Stimulated activated naive CD8-positive, alpha-beta T cell treated with anti-CD3 and anti-CD28 coated beads, Interleukin-15, Interleukin-2, amounts not matched to agents 100 ng/mL and 50 ng/mL, for 24 hours (primary cell): ENCODE measurements around the gene SPATA21.

Source experiments
- H3K27ac Mint-ChIP-seq: one replicate; pipeline ENCODE4 v1.8.0; 2021; ENCODE audit warnings: mild to moderate bottlenecking, mixed read lengths
- H3K27me3 Mint-ChIP-seq: one replicate; pipeline ENCODE4 v1.8.0; 2021; ENCODE audit warnings: mixed read lengths
- H3K36me3 Mint-ChIP-seq: one replicate; pipeline ENCODE4 v1.8.0; 2021; ENCODE audit warnings: low read depth, mixed read lengths
- H3K4me1 Mint-ChIP-seq: one replicate; pipeline ENCODE4 v1.8.0; 2021; ENCODE audit warnings: low read depth, mixed read lengths
- H3K4me3 Mint-ChIP-seq: one replicate; pipeline ENCODE4 v1.8.0; 2021; ENCODE audit warnings: mild to moderate bottlenecking, mixed read lengths
- H3K9me3 Mint-ChIP-seq: one replicate; pipeline ENCODE4 v1.8.0; 2021; ENCODE audit warnings: mixed read lengths

SPATA21 gene

GRCh38 chr1:16413191-16413590 is 24.0 kb downstream of the SPATA21 start:
- Mint-ChIP-seq H3K36me3 (no peaks in the 10 kb centered on the region), H3K27ac (no peak overlapping the region), H3K4me1 (peaks cover 3% of the 10 kb centered on the region), H3K27me3 (no peaks in the 10 kb centered on the region), H3K4me3 (no peak overlapping the region), H3K9me3 (no peaks in the 10 kb centered on the region)

- no peaks in the 10 kb centered on the region for H3K27me3 Mint-ChIP-seq
- no peaks in the 10 kb centered on the region for H3K36me3 Mint-ChIP-seq
- no peaks in the 10 kb centered on the region for H3K4me1 Mint-ChIP-seq
- no peak overlapping the region for H3K27ac Mint-ChIP-seq
- no peaks in the 10 kb centered on the region for H3K9me3 Mint-ChIP-seq
- no peak overlapping the region for H3K4me3 Mint-ChIP-seq
These were observed 26.4 kb downstream of the SPATA21 start for GRCh38 chr1:16410803-16411202.

GRCh38 chr1:16409536-16410152 is 27.6 kb downstream of the SPATA21 start:
- H3K27ac Mint-ChIP-seq: no peak overlapping the region

GRCh38 chr1:16406868-16407267 is 30.4 kb downstream of the SPATA21 start:
- no peaks in the 10 kb centered on the region for H3K36me3 Mint-ChIP-seq
- no peaks in the 10 kb centered on the region for H3K9me3 Mint-ChIP-seq
- no peaks in the 10 kb centered on the region for H3K27me3 Mint-ChIP-seq
- no peaks in the 10 kb centered on the region for H3K4me1 Mint-ChIP-seq
- no peak overlapping the region for H3K4me3 Mint-ChIP-seq
- H3K27ac Mint-ChIP-seq: no peak overlapping the region

More at GRCh38 chr1:16409536-16410152, 27.6 kb downstream of the SPATA21 start:
- H3K4me1 Mint-ChIP-seq: no peaks in the 10 kb centered on the region
- no peaks in the 10 kb centered on the region for H3K27me3 Mint-ChIP-seq
- H3K4me3 Mint-ChIP-seq: no peak overlapping the region
- no peaks in the 10 kb centered on the region for H3K36me3 Mint-ChIP-seq
- no peaks in the 10 kb centered on the region for H3K9me3 Mint-ChIP-seq

- H3K4me3 Mint-ChIP-seq: no peak overlapping the region
- no peak overlapping the region for H3K27ac Mint-ChIP-seq
- H3K9me3 Mint-ChIP-seq: no peaks in the 10 kb centered on the region
- H3K4me1 Mint-ChIP-seq: no peaks in the 10 kb centered on the region
- no peaks in the 10 kb centered on the region for H3K36me3 Mint-ChIP-seq
- no peaks in the 10 kb centered on the region for H3K27me3 Mint-ChIP-seq
These were observed 31.8 kb downstream of the SPATA21 start for GRCh38 chr1:16405441-16405840.

GRCh38 chr1:16402742-16403141 is 34.5 kb downstream of the SPATA21 start:
- H3K27me3 Mint-ChIP-seq: no peaks in the 10 kb centered on the region
- H3K36me3 Mint-ChIP-seq: peaks cover 8% of the 10 kb centered on the region
- no peak overlapping the region for H3K27ac Mint-ChIP-seq
- H3K4me3 Mint-ChIP-seq: no peak overlapping the region
- no peaks in the 10 kb centered on the region for H3K9me3 Mint-ChIP-seq
- H3K4me1 Mint-ChIP-seq: peaks cover 5% of the 10 kb centered on the region

GRCh38 chr1:16398371-16398953 is 38.8 kb downstream of the SPATA21 start:
- Mint-ChIP-seq H3K9me3 (no peaks in the 10 kb centered on the region), H3K36me3 (peaks cover 40% of the 10 kb centered on the region), H3K27me3 (no peaks in the 10 kb centered on the region), H3K27ac (peak overlapping the region; percentile 79), H3K4me1 (peaks cover 26% of the 10 kb centered on the region), H3K4me3 (no peak overlapping the region)

GRCh38 chr1:16397120-16397519 is 40.1 kb downstream of the SPATA21 start:
- Mint-ChIP-seq H3K4me3 (no peak overlapping the region), H3K4me1 (peaks cover 38% of the 10 kb centered on the region), H3K36me3 (peaks cover 50% of the 10 kb centered on the region), H3K27ac (peak overlapping the region; percentile 79), H3K9me3 (no peaks in the 10 kb centered on the region), H3K27me3 (no peaks in the 10 kb centered on the region)

GRCh38 chr1:16396591-16396990 is 40.6 kb downstream of the SPATA21 start:
- Mint-ChIP-seq H3K27me3 (no peaks in the 10 kb centered on the region), H3K36me3 (peaks cover 52% of the 10 kb centered on the region), H3K27ac (peak overlapping the region; percentile 77), H3K9me3 (no peaks in the 10 kb centered on the region), H3K4me1 (peaks cover 44% of the 10 kb centered on the region), H3K4me3 (no peak overlapping the region)

- H3K4me3 Mint-ChIP-seq: no peak overlapping the region
- no peaks in the 10 kb centered on the region for H3K9me3 Mint-ChIP-seq
- H3K36me3 Mint-ChIP-seq: peaks cover 60% of the 10 kb centered on the region
- H3K27me3 Mint-ChIP-seq: no peaks in the 10 kb centered on the region
- H3K4me1 Mint-ChIP-seq: peaks cover 60% of the 10 kb centered on the region
- no peak overlapping the region for H3K27ac Mint-ChIP-seq
These were observed 42.2 kb downstream of the SPATA21 start for GRCh38 chr1:16394977-16395376.

- Mint-ChIP-seq H3K4me1 (peaks cover 68% of the 10 kb centered on the region), H3K36me3 (peaks cover 55% of the 10 kb centered on the region), H3K4me3 (no peak overlapping the region)
These were observed 43.4 kb downstream of the SPATA21 start for GRCh38 chr1:16393570-16394521.

GRCh38 chr1:16392740-16393569 is 44.3 kb downstream of the SPATA21 start:
- H3K9me3 Mint-ChIP-seq: no peaks in the 10 kb centered on the region
- peaks cover 61% of the 10 kb centered on the region for H3K36me3 Mint-ChIP-seq
- no peaks in the 10 kb centered on the region for H3K27me3 Mint-ChIP-seq
- H3K27ac Mint-ChIP-seq: peak overlapping the region; percentile 92
- no peak overlapping the region for H3K4me3 Mint-ChIP-seq
- H3K4me1 Mint-ChIP-seq: peaks cover 73% of the 10 kb centered on the region

More at GRCh38 chr1:16393570-16394521, 43.4 kb downstream of the SPATA21 start:
- Mint-ChIP-seq H3K27ac (peak overlapping the region; percentile 68), H3K9me3 (no peaks in the 10 kb centered on the region), H3K27me3 (no peaks in the 10 kb centered on the region)

- Mint-ChIP-seq H3K36me3 (peaks cover 54% of the 10 kb centered on the region), H3K4me3 (peak overlapping the region; percentile 33), H3K9me3 (no peaks in the 10 kb centered on the region), H3K27ac (peak overlapping the region; percentile 92), H3K27me3 (no peaks in the 10 kb centered on the region), H3K4me1 (peaks cover 73% of the 10 kb centered on the region)
These were observed 45.8 kb downstream of the SPATA21 start for GRCh38 chr1:16391411-16391810.
